Adrenal gland (tissue), 5 donors: ENCODE results near the gene PRDX5.

Experiments used
- CTCF ChIP-seq, 6 experiments: fragments of 450-650 bp in 4 of 6; fragments of 200-600 bp in 2 of 6; sonication (generic) in 1 of 6; IDR thresholded peaks; 1 replicate in 5 of 6; 2 replicates in 1 of 6; pipeline versions ENCODE4 v1.5.1 to v1.8.0; 2016 to 2021; ENCODE audit warnings: antibody characterized with exemption in 6 of 6, mild to moderate bottlenecking in 2 of 6, moderate library complexity in 1 of 6
- POLR2A ChIP-seq, 2 donors: fragments of 450-650 bp; IDR thresholded peaks; one replicate each; pipeline ENCODE4 v1.6.1; 2017; ENCODE audit warnings: antibody characterized with exemption in 2 of 2, mild to moderate bottlenecking in 2 of 2, moderate library complexity in 1 of 2
- donor health status: DM: no; HTN: no; CAD: no.

- TF ChIP-seq CTCF (IDR thresholded peaks at IDR 0.05) (no peak), POLR2A (IDR thresholded peaks at IDR 0.05) (no peak)
Measured at GRCh38 chr11:64286801-64287159, 31.1 kb upstream of the PRDX5 start.
